Measurements from ENCODE around the gene TAOK1.

DNA sequence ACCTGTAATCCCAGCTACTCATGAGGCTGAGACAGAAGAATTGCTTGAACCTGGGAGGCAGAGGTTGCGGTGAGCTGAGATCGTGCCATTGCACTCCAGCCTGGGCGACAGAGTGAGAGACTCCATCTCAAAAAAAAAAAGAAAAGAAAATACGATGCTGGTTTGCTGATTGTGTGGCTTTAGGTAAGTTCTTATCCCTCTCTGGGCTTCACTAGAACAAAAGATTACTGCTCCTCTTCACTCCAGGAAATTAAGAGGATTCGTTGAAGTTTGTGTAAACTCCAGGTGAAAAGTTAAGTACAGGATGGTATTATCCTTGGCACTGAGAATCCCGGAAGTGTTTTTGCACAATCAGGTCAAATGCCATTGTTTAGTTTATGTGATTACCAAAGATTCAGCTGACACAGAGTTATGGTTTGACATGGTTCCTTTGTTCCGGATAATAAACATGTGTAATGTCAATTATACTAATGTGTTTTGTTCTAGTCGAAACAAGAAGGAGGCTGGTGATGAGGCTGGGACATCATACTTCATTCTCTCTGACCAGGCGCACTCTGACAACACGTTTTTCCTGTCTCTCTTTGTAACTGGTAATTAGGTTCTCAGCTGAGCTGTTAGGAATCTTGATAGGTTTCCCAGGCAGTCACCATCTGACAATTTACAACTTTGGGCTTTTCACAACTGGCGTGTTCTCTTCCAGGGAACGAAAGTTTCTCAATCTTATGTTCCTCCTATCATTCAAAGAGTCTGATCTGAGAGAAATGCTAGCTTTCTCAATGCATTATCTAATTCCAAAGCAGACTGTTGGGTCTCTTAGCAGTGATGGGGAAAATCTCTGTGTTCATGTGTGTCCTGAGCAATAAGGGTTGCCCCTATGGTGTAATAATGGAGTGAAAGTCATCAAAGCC is 10.8 kb upstream of the TAOK1 start:
- TF ChIP-seq, protein P1, sequence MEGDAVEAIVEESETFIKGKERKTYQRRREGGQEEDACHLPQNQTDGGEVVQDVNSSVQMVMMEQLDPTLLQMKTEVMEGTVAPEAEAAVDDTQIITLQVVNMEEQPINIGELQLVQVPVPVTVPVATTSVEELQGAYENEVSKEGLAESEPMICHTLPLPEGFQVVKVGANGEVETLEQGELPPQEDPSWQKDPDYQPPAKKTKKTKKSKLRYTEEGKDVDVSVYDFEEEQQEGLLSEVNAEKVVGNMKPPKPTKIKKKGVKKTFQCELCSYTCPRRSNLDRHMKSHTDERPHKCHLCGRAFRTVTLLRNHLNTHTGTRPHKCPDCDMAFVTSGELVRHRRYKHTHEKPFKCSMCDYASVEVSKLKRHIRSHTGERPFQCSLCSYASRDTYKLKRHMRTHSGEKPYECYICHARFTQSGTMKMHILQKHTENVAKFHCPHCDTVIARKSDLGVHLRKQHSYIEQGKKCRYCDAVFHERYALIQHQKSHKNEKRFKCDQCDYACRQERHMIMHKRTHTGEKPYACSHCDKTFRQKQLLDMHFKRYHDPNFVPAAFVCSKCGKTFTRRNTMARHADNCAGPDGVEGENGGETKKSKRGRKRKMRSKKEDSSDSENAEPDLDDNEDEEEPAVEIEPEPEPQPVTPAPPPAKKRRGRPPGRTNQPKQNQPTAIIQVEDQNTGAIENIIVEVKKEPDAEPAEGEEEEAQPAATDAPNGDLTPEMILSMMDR (conservative IDR thresholded peaks at IDR 0.05; ENCODE audit: low read depth, low read length): no peak
- no peak for TF ChIP-seq EZH2 (IDR thresholded peaks at IDR 0.05; ENCODE audit: borderline replicate concordance, low read depth, low read length, poor library complexity, severe bottlenecking)
